ENCODE results near the gene PCDHGB1.
"Not testable (repeated sequence)": the region's sequence is repeated elsewhere in the genome, so short reads cannot be mapped to it uniquely, and the experiment has no call there.

PCDHGB1 gene

DNA sequence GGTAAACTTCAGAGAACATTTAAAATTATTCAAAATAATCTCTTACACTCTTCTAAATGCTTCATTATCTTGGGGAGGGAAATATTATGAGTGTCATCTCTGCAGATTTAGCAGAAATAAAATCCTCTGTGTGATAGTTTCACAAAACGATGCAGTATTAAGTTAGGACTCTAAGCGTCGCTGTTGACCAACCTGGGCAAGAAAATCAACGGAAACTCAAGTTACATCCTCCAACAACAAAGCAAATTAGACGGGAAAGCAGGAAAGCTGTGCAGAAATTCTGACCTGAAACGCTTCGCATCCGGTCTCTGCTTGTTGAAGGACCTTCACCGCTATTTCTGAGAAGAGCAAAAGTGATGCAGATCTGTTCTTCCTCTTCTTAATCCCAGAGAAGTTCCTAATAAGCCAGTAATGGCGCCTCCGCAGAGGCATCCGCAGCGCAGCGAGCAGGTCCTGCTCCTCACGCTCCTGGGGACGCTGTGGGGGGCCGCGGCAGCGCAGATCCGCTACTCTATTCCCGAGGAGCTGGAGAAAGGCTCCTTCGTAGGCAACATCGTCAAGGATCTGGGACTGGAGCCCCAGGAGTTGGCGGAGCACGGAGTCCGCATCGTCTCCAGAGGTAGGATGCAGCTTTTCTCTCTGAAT lies 23.9 kb downstream of the PCDHGB1 start, which contains the start of gene PCDHGA6:
TSS of gene PCDHGA6 (plus strand) at position 219 of the 645 bp plus-strand sequence. CDS start at position 412, 193 bp downstream.
- Histone ChIP-seq H3K9ac (ENCODE audit: low read length) (no peak within 1 kb of the TSS), H3K27ac (ENCODE audit: low read depth, low read length, poor library complexity, severe bottlenecking) (no peak within 1 kb of the TSS)

DNA sequence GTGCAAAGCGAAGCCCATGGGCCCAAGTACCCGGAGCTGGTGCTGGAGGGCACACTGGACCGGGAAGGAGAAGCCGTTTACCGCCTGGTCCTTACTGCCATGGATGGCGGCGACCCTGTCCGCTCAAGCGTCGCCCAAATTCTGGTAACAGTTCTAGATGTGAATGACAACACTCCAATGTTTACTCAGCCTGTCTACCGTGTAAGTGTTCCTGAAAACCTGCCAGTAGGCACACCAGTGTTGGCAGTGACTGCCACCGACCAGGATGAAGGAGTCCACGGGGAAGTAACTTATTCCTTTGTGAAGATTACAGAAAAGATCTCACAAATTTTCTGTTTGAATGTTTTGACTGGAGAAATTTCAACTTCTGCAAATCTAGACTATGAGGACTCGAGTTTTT lies 24.7 kb downstream of the PCDHGB1 start:
- H3F3A ChIP-seq (ENCODE audit: insufficient read depth, low read length) = 0 out of 2 replicates have a peak, but pooled peaks cover 3% of the 10 kb centered on the region
- no peak overlapping the region for H2AFZ ChIP-seq (ENCODE audit: low read length)
- no peaks in the 10 kb centered on the region for H3K36me3 ChIP-seq (ENCODE audit: insufficient read depth, low read length)
- H3K4me3 ChIP-seq (ENCODE audit: low read depth, low read length, poor library complexity, severe bottlenecking) = no peak overlapping the region
- H3K27ac ChIP-seq (ENCODE audit: low read depth, low read length, poor library complexity, severe bottlenecking) = no peak overlapping the region
- no peak overlapping the region for H3K9ac ChIP-seq (ENCODE audit: low read length)
- peaks cover 19% of the 10 kb centered on the region for H3K9me3 ChIP-seq (ENCODE audit: low read length)
- no peaks in the 10 kb centered on the region for H3K27me3 ChIP-seq (ENCODE audit: insufficient read depth, low read length)
- H3K79me2 ChIP-seq (ENCODE audit: insufficient read depth, low read length) = no peaks in the 10 kb centered on the region
- H3K9me2 ChIP-seq (ENCODE audit: low read depth, low read length) = no peaks in the 10 kb centered on the region
- no peaks in the 10 kb centered on the region for H4K20me1 ChIP-seq (ENCODE audit: insufficient read depth, low read length)
- H3K4me1 ChIP-seq (ENCODE audit: insufficient read depth, low read length, severe bottlenecking) = no peaks in the 10 kb centered on the region
- no peak overlapping the region for H3K4me2 ChIP-seq (ENCODE audit: low read length)
- no peak for TF ChIP-seq EZH2 (IDR thresholded peaks at IDR 0.05; ENCODE audit: borderline replicate concordance, low read length)
- TF ChIP-seq, protein P1, sequence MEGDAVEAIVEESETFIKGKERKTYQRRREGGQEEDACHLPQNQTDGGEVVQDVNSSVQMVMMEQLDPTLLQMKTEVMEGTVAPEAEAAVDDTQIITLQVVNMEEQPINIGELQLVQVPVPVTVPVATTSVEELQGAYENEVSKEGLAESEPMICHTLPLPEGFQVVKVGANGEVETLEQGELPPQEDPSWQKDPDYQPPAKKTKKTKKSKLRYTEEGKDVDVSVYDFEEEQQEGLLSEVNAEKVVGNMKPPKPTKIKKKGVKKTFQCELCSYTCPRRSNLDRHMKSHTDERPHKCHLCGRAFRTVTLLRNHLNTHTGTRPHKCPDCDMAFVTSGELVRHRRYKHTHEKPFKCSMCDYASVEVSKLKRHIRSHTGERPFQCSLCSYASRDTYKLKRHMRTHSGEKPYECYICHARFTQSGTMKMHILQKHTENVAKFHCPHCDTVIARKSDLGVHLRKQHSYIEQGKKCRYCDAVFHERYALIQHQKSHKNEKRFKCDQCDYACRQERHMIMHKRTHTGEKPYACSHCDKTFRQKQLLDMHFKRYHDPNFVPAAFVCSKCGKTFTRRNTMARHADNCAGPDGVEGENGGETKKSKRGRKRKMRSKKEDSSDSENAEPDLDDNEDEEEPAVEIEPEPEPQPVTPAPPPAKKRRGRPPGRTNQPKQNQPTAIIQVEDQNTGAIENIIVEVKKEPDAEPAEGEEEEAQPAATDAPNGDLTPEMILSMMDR (IDR thresholded peaks at IDR 0.05; ENCODE audit: low read length) = no peak

More for the DNA sequence above, 23.9 kb downstream of the PCDHGB1 start, which contains the start of gene PCDHGA6:
- H3F3A ChIP-seq (ENCODE audit: insufficient read depth, low read length) = 0 out of 2 replicates have a peak, but pooled peaks cover 3% of the 10 kb centered on the region
- no peaks in the 10 kb centered on the region for H3K36me3 ChIP-seq (ENCODE audit: insufficient read depth, low read length)
- H3K27me3 ChIP-seq (ENCODE audit: insufficient read depth, low read length) = no peaks in the 10 kb centered on the region
- H4K20me1 ChIP-seq (ENCODE audit: insufficient read depth, low read length) = no peaks in the 10 kb centered on the region
- peaks cover 19% of the 10 kb centered on the region for H3K9me3 ChIP-seq (ENCODE audit: low read length)
- no peaks in the 10 kb centered on the region for H3K79me2 ChIP-seq (ENCODE audit: insufficient read depth, low read length)
- no peaks in the 10 kb centered on the region for H3K4me1 ChIP-seq (ENCODE audit: insufficient read depth, low read length, severe bottlenecking)
- H3K9me2 ChIP-seq (ENCODE audit: low read depth, low read length) = no peaks in the 10 kb centered on the region
- TF ChIP-seq, protein P1 (IDR thresholded peaks at IDR 0.05; ENCODE audit: low read length) = peak; percentile 18; the same call in 1 of the 2 replicates
- TF ChIP-seq EZH2 (IDR thresholded peaks at IDR 0.05; ENCODE audit: borderline replicate concordance, low read length) = no peak
- no peak within 1 kb of the TSS for H2AFZ ChIP-seq (ENCODE audit: low read length)
- H3K4me2 ChIP-seq (ENCODE audit: low read length) = no peak within 1 kb of the TSS
- no peak within 1 kb of the TSS for H3K4me3 ChIP-seq (ENCODE audit: low read depth, low read length, poor library complexity, severe bottlenecking)

DNA sequence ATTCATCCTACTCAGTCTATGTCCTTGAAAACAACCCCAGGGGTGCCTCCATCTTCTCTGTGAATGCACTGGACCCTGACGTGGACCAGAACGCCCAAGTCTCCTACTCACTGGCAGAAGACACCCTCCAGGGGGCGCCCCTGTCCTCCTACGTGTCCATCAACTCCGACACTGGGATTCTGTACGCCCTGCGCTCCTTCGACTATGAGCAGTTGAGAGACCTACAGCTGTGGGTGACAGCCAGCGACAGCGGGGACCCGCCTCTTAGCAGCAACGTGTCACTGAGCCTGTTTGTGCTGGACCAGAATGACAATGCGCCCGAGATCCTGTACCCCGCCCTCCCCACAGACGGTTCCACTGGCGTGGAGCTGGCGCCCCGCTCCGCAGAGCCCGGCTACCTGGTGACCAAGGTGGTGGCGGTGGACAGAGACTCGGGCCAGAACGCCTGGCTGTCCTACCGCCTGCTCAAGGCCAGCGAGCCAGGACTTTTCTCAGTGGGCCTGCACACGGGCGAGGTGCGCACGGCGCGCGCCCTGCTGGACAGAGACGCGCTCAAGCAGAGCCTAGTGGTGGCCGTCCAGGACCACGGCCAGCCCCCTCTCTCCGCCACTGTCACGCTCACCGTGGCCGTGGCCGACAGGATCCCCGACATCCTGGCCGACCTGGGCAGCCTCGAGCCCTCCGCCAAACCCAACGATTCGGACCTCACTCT lies 25.7 kb downstream of the PCDHGB1 start:
- not testable (repeated sequence) for H3K9me2 ChIP-seq (ENCODE audit: low read depth, low read length); H3K27me3 ChIP-seq (ENCODE audit: insufficient read depth, low read length); H3K79me2 ChIP-seq (ENCODE audit: insufficient read depth, low read length); H2AFZ ChIP-seq (ENCODE audit: low read length); H3K27ac ChIP-seq (ENCODE audit: low read depth, low read length, poor library complexity, severe bottlenecking); H3K9ac ChIP-seq (ENCODE audit: low read length); H3K4me1 ChIP-seq (ENCODE audit: insufficient read depth, low read length, severe bottlenecking); H3F3A ChIP-seq (ENCODE audit: insufficient read depth, low read length); H4K20me1 ChIP-seq (ENCODE audit: insufficient read depth, low read length); H3K4me3 ChIP-seq (ENCODE audit: low read depth, low read length, poor library complexity, severe bottlenecking); H3K4me2 ChIP-seq (ENCODE audit: low read length); H3K36me3 ChIP-seq (ENCODE audit: insufficient read depth, low read length)
- H3K9me3 ChIP-seq (ENCODE audit: low read length) = peaks cover 19% of the 10 kb centered on the region

All from OCI-LY1 (cell line).